Fibroblast of skin of right quadriceps (primary cell): Measurements from ENCODE around the gene PCNX1.
A peak's percentile ranks its signal among the peaks of the same experiment; 100 is the strongest.
"Not testable (repeated sequence)": the region's sequence is repeated elsewhere in the genome, so short reads cannot be mapped to it uniquely, and the experiment has no call there.

Source experiments
- DNase-seq: peaks from one replicate; pipeline ENCODE4 v3.0.0-alpha.2; 2013

PCNX1 gene

GRCh38 chr14:71022012-71022869 lies 115.0 kb downstream of the PCNX1 start:
- DNase-seq: no peak

- no peak for DNase-seq
These were observed 115.7 kb downstream of the PCNX1 start for GRCh38 chr14:71022939-71023338.

- peak; percentile 4 for DNase-seq
These were observed 122.0 kb downstream of the PCNX1 start for GRCh38 chr14:71029236-71029781.

GRCh38 chr14:71031000-71031399 lies 123.7 kb downstream of the PCNX1 start:
- no peak for DNase-seq

GRCh38 chr14:71036433-71036832 lies 129.2 kb downstream of the PCNX1 start:
- DNase-seq: no peak

GRCh38 chr14:71048393-71048792 lies 141.1 kb downstream of the PCNX1 start:
- no peak for DNase-seq

- DNase-seq: peak; percentile 30
These were observed 142.3 kb downstream of the PCNX1 start for GRCh38 chr14:71049435-71050133.

- peak; percentile 8 for DNase-seq
These were observed 143.1 kb downstream of the PCNX1 start for GRCh38 chr14:71050227-71050823.

- DNase-seq: no peak
These were observed 147.4 kb downstream of the PCNX1 start for GRCh38 chr14:71054706-71055105.

- no peak for DNase-seq
These were observed 148.9 kb downstream of the PCNX1 start for GRCh38 chr14:71056168-71056567.

GRCh38 chr14:71060274-71060673 lies 153.0 kb downstream of the PCNX1 start:
- no peak for DNase-seq

- DNase-seq: no peak
These were observed 153.7 kb downstream of the PCNX1 start for GRCh38 chr14:71060825-71061455.

GRCh38 chr14:71061458-71061857 lies 154.2 kb downstream of the PCNX1 start:
- peak; percentile 18 for DNase-seq

- DNase-seq: no peak
These were observed 155.5 kb downstream of the PCNX1 start for GRCh38 chr14:71062581-71063303.

GRCh38 chr14:71063351-71063750 lies 156.1 kb downstream of the PCNX1 start:
- DNase-seq: no peak

GRCh38 chr14:71064747-71065146 lies 157.5 kb downstream of the PCNX1 start:
- DNase-seq: not testable (repeated sequence)

- peak; percentile 28 for DNase-seq
These were observed 162.9 kb downstream of the PCNX1 start for GRCh38 chr14:71070169-71070568.

GRCh38 chr14:71071042-71071441 lies 163.8 kb downstream of the PCNX1 start:
- no peak for DNase-seq

GRCh38 chr14:71076462-71077092 lies 169.3 kb downstream of the PCNX1 start:
- no peak for DNase-seq

- DNase-seq: no peak
These were observed 171.2 kb downstream of the PCNX1 start for GRCh38 chr14:71078500-71078899.

- DNase-seq: no peak
These were observed 179.3 kb downstream of the PCNX1 start for GRCh38 chr14:71086567-71086966.

GRCh38 chr14:71089971-71090370 lies 182.7 kb downstream of the PCNX1 start:
- peak; percentile 64 for DNase-seq
